SW480 (cell line): ENCODE measurements around the gene CYB5R2.
A peak's percentile ranks its signal among the peaks of the same experiment; 100 is the strongest.
"Not testable (repeated sequence)": the region's sequence is repeated elsewhere in the genome, so short reads cannot be mapped to it uniquely, and the experiment has no call there.

Source experiments
- DNase-seq: peaks from one replicate; pipeline ENCODE4 v3.0.0-alpha.2; 2016; ENCODE audit warnings: low spot score

The CYB5R2 gene

DNA sequence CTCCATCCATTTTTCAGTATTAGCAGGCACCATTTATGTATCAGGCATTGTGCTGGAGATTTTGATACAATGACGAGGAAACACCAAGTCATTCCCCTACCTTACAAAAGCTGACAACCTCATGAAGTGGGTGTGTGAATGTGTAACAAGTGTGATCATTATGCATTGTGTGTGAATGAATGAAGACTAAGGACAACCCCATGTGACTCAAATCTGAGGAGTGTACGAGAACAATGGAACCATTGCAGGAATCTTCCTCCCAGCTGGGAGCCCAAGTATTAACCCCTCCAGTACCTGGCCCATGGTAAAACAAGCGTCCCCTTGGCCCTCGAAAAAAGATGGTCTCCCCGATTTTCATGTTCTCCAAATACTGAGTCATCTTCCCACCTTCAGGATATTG is 4.4 kb downstream of the CYB5R2 start:
- peak; percentile 18 for DNase-seq

GRCh38 chr11:7668464-7668863 is 4.8 kb downstream of the CYB5R2 start:
- DNase-seq: no peak

DNA sequence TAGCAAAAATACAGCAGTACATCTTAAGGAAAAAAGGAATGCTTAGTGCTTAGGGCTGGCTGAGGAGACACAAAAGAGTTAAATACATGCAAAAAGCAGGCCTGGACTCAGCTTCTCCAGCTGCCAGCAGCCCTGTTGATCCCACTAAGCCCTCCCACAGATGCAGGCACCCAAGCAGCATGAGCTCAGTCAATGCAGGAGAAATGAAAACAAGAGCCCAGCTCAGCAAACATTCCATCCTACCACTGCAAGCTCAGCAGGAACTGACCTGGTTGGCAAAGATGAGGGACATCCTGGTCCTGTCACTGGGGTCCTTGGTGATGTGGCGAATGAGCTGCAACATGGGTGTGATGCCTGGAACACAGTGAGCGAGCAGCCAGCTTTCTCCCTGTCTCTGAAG is 5.8 kb downstream of the CYB5R2 start:
- no peak for DNase-seq

GRCh38 chr11:7666292-7666866 is 6.9 kb downstream of the CYB5R2 start:
- no peak for DNase-seq

DNA sequence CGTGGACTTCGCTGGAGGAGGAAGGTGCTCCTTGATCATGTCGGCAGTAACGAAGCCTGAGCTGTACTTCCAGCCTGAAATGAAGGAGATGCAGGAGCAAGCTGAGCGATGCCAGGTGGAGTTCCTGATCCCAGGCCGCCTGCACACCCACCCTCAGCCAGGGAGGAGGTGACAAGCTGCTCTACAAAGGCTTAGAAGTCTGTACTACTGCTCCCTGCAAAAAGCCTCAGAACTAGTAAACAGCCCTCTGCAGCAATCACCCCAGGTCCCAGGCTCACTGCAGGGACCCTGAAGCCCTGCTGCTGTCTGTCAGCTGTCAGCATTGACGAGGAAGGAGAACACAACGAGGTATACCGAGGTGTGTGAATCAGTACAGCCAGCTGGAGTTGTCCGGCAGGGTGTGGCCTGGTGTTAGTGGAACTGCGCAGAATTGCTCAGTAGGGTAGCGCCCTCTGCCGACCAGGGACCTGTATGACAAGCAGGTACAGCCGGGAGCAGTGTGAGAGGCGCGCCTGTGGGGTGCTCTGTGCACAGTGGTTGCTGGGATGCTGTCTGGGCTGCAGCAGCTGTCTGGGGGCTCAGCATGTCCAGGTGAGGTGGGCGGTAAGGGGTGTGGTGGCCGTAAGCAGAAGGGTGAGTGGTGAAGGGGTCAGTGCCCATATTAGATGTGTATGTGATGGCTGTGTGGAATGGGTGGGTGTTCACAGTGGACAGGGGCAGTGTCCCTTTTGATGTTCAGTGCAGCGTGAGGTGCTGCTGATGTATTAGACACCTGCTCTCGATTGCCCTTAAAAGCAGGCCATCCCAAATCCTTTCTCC is 7.6 kb downstream of the CYB5R2 start:
- DNase-seq: peak; percentile 83

GRCh38 chr11:7664867-7665266 is 8.4 kb downstream of the CYB5R2 start:
- no peak for DNase-seq

DNA sequence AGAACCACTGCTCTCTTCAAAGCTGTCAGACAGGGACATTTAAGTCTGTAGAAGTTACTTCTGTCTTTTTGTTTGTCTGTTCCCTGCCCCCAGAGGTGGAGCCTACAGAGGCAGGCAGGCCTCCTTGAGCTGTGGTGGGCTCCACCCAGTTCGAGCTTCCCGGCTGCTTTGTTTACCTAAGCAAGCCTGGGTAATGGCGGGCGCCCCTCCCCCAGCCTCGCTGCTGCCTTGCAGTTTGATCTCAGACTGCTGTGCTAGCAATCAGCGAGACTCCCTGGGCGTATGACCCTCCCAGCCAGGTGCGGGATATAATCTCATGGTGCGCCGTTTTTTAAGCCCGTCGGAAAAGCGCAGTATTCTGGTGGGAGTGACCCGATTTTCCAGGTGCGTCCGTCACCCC is 9.8 kb downstream of the CYB5R2 start:
- not testable (repeated sequence) for DNase-seq

DNA sequence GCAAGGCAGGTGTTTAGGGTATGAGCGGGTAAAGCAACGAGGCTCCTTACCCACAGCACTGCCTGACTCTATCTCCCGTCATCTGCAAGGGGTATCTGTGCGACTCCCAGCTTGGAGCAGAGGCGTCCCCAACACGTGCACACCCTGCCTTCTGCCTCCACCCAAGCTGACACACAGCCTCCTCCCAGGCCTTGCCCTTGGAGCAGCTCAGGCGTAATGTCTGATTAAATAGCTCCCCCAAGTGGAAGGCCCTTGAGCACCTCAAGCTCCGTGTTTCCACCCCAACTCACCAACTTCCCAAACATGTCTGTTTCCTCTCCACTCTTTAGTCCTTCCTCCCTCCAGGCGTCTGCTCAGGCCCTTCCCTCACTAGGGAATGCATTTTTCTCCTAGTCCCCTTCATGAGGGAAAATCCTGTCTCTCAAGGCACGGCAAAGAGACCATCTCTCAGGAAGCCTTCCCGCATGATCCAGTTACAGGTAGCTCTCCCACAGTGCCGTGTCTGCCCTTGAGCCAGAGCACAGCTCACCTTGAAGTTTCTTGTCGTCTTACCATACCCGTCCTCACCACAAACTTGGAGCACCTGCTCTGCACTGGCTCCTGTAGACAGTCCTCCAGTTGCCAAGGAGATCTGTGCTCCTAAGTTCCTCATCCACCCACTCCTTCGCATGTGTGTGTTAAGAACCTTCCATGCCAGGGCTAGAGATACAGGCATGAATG is 15.8 kb downstream of the CYB5R2 start:
- DNase-seq: peak; percentile 63

DNA sequence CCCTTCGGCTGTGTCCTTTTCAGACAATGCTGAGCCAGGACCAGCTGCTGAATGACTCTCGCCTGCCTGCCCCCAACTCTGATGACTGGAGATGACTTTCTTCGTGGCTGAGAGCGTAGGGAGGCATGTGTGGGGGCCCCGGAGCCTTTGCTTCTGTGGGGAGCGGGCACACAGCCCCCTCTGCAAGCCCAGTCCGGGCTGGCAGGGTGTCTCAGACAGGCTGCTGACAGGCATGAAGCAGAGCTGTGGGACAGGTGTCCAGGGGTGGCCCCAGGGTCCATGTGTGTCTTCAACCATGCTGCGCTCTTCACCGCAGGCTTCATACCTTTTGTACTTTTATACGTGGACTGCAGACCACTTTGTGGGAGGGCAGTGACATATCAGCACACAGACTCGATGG is 16.6 kb downstream of the CYB5R2 start:
- DNase-seq: no peak

GRCh38 chr11:7655253-7656217 is 17.8 kb downstream of the CYB5R2 start:
- no peak for DNase-seq

DNA sequence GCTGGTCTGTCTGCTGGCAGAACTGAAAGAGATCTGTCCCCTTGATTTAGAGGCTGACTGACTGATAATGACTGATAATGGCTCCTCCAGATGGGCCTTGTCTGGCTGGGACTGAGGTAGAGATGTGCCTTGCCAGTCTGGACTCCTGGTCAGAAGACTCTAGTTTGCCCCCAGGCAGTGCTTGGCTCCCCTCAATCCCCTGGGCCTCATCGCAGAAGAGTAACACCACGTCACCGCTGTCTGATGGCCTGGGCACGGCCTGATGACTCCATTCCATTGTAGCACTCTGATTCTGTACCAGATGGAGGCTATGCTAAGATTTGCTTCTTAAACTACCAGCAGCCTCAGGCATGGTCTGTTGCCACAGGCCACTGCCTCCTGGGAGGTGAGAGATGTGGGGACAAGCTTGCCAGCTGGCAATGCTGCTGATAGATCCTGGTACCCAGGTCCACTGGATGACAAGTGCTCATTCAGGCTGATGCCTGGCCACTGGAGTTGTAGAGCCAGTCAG is 19.1 kb downstream of the CYB5R2 start:
- DNase-seq: no peak

DNA sequence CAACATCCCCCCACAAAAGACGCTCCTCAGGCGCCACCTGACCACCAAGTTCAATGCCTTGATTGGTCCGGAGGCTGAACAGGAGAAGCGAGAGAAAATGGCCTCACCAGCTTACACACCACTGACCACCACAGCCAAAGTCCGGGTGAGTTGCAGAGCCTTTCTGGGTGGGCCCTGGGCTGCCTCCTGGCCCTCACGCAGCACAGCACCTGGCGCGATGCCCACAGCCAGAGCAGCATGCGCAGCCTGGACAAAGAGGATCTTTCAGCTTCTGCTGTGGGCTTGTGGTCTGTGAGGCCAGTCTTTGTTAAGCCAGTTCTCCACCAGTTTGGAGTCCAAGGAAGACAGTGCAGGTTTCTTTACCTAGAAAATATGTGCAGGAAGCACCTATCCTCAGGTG is 21.6 kb downstream of the CYB5R2 start:
- DNase-seq: no peak

GRCh38 chr11:7651140-7651551 is 22.2 kb downstream of the CYB5R2 start:
- no peak for DNase-seq

- no peak for DNase-seq
Observed at GRCh38 chr11:7648264-7648663, 25.0 kb downstream of the CYB5R2 start.

GRCh38 chr11:7646866-7647265 is 26.4 kb downstream of the CYB5R2 start:
- no peak for DNase-seq

DNA sequence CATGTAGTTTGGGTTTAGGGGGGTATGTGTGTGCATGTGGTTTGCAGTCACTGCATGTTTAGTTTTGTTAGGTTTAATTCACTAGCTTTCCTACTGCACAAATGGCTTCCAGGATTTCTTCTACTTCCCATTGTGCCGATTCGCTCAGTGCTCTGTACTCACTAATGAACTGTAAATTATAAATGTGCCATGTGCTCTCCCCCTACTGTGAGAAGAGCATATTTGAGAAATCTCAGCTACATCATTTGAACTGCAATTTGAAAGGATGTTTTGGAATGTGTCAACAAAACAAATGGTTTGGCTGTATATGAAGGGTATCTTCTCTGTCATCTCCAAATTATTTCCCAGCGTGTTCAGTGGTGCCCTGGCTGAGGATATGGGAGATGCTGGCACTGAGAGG is 28.1 kb downstream of the CYB5R2 start:
- DNase-seq: no peak

- no peak for DNase-seq
Observed at GRCh38 chr11:7643314-7643713, 30.0 kb downstream of the CYB5R2 start.

DNA sequence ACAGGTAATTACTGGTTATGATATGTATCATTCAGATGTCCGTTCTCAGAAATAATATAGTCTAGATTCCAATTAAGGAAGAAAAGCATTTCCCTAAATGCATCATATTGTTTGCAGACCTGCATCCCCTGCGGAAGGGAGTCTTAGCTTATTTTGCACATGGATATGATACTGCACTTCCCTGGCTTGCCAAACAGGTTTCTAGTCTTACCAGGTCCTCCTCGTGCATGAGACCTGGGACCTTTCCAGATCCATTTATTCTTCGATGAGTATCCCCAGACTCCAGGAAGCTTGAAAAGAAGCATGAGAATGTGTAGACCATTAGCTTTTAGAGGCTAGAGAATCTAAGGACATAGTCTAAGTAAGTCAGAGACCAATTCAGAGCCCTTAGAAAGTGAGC is 30.6 kb downstream of the CYB5R2 start:
- no peak for DNase-seq

- no peak for DNase-seq
Observed at GRCh38 chr11:7640816-7641215, 32.5 kb downstream of the CYB5R2 start.

- DNase-seq: no peak
Observed at GRCh38 chr11:7639643-7640025, 33.7 kb downstream of the CYB5R2 start.

DNA sequence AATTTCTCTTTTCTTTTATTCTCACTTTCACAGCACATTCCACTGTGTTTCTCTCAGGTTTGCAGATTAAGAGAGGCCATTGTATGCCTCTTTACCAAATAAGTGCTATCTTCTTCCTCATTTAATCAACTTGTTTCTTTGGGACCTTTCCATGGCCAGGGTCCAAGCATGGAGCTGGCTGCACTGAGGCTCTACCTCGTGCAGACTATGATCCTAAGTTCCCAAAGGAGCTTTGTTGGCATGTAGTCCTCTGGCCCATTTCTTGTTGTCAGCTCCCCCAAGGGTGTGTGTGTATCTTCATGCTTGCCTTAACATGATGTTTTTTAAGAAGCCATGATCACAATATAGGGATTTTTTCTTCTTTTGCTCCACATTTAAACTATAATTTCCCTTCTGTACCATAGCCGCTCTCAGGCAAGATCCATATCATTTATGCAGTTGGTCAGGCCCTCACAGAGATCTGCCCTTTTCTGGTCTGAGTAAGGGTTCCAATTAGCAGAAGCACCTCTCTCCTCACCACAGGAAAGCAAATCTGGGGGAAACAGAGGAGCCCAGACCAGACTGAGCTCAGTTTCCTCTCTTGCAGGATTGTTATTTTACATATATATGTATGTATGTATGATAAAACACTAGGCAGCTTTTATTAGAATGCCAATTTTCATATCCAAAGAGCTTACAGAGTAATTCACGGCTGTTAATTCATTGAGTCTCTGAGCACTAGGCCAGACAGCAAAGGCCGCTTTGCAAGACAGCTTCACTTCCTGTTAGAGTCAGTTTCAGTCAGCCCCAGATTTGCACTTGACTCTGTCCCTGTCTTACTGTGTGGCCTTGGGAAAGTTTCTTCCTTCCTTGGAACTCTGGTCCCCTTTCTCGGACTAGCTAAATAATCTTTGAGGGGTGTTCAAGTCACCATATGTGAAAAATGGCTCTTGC is 34.3 kb downstream of the CYB5R2 start:
- no peak for DNase-seq
